Stimulated activated CD4-positive, alpha-beta T cell treated with anti-CD3 and anti-CD28 coated beads, TNF-alpha, amount 100 ng/mL, for 1 hour (primary cell): ENCODE results near the gene TEX35.

Experiments used
- DNase-seq, 3 donors: peaks; one replicate each; pipeline ENCODE4 v3.0.0-alpha.2; 2020; ENCODE audit warnings: low read depth in 3 of 3, low spot score in 1 of 3

The TEX35 gene

DNA sequence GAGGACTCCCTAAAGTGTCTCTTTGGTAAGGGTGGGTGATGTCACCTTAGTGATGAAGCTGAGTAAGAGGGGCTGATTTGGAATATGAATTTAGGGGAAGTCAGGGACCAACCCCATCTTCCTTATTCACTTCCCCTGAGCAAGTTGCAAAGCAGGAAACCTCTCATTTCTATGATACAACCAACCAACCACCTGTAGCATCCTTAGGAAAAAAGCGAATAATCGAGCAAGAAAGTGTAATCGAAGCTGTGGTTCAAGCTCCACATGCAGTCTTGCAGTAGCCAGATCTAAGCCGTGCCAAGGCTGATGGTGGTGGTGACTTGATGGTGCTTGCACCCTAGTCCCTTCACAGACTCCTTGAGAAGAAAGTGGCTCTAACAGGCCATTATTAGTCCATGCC lies 3.2 kb downstream of the TEX35 start:
- no peak for DNase-seq

DNA sequence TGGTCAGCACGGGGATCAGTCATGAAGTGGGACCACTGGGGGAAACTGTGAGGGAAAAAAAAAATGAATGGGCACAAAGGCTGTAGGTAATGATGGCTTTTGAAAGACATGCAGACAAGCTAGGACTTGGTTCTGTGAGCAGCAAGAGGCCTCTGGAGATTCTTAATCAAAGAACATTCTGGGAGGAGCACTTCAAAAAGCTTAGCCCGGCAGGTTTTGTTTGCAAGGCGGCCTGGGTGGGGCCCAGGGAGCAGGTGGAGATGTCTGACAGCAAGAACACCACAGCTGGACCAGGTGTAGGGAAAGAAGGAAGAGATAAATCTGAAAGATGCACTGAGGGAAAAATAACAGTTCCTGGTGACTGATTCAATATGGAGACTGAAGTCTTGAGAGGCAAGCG lies 6.0 kb downstream of the TEX35 start:
- no peak for DNase-seq

DNA sequence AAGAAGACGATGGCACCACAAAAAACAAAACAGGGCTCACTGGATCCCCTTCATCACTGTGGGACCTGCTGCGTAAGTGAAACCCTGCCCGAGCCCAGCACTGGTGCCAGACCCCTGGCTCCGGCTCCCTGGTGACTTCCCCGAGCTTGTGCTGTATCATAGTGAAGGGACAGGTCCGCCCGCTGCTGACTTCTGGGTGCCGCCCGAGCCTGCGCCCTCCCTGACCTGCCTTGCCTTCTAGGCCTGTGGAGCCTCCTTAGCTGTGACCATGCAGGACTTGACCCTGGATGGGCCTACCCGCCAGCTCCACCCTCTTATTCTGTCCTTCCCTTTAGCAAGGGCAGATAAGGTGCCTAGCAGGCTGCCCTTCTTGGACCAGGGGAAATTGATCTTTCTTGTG lies 7.9 kb downstream of the TEX35 start:
- no peak for DNase-seq

DNA sequence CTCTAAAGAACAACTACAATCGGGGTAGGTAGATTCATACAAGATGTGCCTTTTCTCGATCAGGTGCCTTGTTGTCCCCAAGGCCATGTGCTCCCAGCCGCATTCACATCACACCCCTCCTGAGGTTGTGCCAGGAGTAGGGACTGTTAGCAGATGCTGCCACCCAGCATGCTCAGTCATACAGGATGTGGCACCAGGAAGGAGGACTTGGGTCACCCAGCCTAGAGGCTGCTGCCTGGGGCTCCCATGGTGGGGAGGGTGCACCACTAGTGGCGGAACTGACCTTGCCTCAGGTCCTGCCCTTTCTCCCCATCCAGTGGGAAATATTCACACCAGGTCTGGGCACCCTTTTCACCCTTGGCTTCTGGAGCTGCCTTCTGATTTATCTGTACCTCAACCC lies 8.3 kb downstream of the TEX35 start:
- DNase-seq, result no peak

DNA sequence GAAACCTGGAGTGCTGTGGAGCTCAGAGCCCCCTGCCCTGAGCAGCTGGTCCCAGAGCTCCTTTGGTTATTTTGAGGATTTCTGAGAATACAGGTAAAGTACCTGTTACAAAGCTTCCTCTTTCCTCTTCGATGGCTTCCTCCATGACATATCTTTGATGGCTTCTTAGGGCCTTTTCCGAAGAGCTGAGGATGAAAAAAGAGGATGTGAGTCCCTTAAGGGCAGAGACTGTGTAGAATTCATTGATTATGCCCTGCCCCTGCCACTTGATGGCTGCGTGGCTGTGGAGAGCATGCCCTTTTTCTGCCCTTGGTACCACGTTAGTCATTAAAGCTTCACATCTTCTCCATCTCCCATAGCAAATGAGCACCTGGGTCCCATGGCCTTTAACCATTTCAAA lies 14.2 kb downstream of the TEX35 start:
- no peak for DNase-seq

DNA sequence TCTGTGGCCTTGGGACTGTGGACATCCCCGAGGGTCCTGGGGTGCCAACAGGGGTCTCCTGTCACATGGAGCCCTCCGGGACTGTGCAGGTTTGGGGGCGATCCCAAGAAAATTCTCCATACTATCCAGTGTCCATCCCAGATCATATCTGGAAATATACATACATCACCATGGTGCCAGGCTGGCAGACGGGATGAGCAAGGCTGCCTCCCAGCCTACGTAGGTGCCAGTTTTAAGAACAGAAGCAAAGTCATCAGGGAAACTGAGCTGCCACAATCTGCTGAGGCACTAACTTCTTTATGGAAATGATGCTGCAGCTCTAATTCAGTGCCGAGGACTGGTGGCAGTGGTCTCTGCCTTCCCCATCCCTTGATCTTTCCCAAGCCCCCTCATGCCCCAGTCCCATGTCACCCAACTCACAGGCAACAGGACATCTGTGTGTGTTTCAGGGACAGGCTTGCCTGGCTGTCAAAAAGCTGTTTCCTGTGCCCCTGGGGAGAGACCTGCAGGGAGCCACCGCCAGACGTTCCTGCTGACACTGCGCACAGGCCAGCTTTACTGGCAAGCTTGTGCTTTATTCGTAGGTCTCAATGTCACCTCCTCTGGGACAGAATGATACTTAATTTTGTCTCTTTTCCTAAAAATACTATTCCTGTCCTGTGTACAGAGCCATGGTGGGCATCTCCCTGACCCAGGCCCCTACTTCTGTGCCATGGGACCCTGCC lies 15.5 kb downstream of the TEX35 start:
- no peak for DNase-seq

DNA sequence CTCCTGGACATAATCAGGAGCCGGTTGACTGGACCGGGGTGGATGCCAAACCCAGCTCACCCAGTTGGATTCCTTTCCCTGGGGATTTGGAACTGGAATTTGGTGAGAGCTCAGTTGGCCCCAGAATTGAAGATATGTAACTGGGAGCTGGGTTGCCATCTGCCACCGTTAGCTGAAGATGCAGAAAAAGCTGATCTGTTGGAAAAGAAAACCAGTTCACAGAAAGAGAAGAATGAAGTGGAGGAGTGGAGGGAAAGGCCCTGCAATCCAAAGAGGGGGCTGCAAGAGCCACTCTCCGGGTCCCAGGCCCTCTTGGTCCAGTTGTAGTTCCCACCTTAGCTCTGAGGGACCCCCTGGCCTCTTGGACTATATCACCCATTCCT lies 16.0 kb downstream of the TEX35 start:
- no peak for DNase-seq

DNA sequence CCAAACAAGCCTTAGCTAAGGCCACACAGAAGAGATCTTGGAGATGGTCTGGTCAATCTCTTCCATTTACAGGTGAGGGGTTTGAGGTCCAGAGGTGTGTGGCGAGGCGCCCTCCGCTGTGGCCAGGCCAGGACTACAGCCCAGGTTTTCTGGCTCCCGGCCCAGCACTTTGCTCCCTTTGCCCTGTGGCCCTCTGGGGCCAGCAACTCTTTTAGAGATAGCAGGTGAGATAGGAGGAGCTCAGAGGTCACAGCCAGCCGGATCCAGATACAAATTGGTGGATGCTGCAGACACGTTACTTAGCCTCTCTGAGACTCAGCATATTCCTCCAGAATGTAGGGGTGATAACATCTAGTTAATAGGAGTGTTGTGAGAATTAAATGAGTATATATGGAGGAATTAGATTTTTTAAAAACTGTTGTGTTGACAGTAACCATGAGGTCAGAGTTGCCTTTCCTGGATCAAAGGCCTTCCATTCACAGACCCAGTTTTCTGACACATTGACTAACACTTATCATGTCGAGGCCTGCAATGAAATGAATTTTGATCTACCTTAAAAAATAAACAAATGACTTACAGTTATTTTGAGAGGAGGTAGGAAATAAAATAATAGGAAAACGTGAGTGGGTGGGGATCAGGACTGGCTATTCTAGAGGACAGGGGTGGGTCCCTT lies 16.6 kb downstream of the TEX35 start:
- no peak for DNase-seq

DNA sequence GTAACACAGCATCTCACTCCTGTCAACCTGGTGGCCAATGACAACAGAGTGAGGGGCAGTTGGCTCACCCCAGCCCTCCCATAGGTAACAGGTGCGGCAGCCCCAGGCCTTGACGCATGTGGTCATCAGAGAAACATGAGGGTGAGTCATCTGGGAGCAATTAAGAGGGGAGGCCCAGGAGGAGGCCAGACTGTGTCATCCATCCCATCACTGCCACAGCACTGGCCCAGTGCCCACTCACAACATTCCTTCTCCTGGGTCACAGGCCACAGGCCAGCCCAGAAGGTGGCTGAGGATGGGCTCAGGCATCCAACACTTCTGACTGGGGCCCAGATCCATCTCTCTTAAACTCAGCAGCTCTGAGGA lies 17.1 kb downstream of the TEX35 start:
- no peak for DNase-seq

DNA sequence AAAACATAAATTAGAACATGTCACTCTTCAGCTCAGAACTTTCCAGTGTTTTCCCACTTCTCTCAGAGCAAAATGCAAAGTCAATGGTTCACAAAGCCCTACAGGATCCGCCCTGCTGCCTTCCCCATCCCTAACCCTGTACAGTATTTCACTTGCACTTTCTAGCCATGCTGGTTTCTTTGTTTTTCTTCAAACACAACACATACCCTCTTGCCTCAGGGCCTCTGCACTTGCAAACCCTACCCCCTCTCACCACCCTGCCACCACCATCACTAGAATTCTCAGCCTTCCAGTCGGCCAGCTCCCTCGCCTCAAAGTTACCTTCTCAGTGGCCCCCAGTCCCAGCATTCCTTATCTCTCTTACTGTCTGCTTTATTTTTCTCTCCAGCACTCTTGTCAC lies 17.6 kb downstream of the TEX35 start:
- no peak for DNase-seq

DNA sequence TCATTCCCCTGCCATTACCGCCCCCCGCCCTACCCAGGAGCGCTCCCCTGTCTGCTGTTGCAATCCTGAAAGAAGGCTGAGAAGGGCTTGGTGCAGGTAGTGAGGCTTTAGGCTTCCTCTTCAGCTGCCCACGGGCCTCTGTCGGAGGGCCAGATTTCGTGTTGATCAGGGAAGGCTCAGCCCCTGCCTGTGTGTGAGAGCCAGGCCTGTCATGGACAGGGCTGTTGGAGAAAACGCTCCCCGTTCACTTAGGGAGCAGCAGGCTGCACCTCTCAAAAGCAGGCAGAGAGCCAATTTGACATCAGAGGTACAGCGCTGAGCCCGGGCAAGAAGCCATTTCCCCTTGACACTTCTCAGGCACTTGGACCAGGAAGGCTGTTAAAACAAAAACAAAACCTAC lies 19.0 kb downstream of the TEX35 start:
- no peak for DNase-seq

DNA sequence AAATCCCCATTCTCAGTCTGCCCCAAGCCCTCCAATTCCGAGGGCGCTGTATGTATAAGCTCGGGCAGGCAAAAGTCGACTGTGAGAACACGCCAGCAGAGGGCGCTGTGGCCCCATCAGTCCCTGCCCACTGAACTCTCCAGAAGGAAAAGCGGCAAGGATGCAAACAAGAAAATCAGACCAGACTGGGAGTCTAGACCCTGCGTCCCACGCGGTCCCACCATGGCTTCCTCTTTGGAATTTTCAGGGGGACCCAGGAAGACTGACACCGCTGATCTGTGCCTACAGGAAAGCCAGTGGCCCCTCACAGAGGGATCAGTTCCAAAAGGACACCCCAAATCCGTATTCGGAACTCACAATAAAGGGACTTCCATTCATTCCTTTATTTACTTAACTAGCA lies 19.5 kb downstream of the TEX35 start:
- DNase-seq, result peak; percentile 10 to 66 (median 42)

DNA sequence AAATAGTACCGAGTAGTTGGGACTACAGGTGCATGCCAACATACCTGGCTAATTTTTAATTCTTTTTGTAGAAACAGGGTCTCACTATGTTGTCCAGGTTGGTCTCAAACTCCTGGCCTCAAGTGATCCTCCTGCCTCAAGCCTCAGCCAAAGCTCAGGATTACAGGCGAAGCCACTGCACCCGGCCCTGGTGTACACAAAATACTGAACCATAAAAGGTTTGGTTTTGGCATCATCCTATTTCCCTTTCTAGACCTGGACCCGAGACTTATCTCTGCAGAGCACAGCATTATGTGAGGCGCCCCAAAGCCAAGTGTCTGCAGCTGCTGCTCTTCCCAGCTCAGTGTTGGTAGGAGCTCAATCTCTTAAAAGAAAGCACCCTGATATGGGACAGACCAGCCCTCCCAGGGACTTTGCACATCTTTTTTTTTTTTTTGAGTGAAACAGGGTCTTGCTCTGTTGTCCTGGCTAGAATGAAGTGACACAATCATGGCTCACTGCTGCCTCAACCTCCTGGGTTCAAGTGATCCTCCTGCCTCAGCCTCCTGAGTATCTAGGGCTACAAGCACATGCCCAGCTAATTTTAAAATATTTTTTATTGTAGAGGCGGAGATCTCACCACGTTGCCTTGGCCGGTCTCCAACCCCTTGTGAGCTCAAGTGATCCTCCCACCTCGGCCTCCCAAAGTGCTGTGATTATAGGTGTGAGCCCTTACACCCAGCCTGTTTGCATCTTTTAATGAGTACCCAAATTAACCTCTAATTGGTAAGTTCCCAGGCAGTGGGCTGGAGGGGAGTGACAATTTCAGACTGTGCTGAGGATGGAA lies 20.4 kb downstream of the TEX35 start:
- no peak for DNase-seq

DNA sequence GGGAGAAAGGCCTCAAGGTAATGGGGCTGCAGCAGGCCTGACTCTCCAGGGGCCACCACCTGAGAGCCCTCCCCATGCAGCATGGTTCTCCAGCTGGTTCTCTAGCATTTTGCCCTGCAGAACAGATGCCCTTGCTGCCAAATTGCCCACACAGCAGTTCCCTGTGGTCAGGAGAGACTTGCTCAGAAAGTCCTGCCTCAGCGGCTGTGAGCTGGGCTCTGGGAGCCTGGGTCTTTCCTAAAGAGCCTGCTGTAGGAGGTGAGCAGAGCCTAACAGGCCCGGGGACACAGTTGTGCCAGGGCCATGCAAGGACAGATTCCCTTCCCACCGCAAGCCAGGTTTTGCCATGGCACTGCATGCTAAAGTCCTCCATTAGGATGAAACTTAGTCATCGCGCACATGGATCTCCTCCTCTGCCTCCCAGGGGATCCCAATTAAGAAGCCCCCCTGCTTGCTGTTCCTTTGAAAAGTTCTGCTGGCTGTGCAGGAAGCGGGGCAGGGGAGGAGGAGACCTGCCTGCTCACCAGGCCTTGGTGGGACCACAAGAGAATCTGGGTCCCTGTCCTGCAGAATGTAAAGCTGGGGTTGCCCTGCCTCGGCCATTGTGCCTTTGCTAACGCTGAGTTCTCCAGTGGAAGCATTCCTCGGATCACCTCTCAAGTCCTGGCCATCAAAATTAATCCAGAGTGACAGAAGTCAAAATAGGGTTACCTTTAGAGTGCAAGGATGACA lies 21.4 kb downstream of the TEX35 start:
- no peak for DNase-seq

DNA sequence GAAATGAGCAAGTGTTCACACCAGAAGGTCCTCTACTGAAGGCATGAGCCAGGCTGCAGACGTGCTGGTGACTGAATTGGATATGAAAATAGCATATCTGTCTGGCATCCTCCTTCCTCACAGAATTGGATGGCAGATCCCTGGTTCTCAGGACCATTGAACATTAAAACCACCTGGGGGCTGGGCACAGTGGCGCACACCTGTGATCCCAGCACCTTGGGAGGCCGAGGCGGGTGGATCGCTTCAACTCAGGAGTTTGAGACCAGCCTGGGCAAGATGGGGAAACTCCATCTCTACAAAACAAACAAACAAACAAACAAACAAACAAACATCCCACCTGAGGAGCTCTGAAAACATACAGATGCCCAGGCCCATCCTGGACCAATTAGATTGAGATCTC lies 23.4 kb downstream of the TEX35 start:
- DNase-seq, result no peak

DNA sequence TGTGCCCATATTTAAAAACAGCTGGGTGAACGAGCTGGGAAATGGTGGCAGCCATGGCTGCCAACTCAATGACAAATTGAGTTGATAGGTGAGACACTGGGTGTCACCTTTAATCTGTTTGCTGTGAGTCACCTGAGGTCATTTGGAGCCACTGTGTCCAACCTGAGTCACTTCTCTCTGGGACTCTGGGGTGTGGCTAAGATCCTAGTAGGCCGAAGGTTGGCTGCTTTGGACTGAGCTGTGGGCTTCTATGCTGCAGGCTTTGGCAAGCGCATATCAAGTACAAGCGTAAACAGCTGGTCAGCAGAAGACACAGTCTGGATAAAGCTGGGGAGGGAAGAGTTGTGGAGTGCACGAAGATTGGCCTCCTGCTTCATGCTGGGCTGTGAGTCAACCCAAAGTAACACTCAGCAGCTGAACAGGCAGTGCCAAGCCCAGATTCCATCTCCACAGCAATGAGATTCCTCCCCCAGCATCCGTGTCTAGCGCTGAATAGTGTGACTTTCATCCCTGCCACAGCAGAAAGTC lies 24.0 kb downstream of the TEX35 start:
- no peak for DNase-seq

DNA sequence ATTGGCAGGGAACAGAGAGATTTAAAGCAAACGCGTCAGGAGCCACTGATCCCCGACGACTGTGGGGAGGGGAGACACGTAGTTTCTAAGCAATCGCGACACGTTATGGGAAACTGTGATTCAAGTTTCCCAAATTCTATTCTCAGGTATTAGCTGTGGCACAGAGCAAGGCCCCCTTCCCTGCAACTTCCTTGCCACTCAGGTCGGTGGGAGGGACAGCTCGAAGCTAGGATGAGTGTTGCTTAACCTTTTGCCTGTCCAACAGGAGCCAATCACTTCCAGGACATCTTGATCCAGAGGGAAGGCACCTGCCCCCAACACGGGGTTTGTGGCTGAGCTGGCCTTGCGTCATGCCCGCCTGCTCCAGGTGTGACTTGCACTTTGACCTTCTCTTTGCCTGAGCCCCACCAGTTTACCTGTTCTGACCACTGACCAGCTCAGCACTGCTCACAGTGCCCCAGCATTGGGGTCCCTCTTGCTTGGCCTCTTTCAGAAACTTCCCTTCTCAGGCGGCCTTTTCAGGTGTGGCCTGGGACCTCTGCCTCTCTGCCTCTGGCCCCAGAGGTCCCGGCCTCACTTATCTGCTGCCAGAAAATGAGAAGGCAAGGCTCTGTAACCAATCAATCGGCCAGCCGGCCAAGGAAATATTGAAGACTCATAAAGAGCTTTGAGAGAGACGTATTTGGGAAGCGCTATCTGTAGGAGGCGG lies 24.6 kb downstream of the TEX35 start:
- no peak for DNase-seq

DNA sequence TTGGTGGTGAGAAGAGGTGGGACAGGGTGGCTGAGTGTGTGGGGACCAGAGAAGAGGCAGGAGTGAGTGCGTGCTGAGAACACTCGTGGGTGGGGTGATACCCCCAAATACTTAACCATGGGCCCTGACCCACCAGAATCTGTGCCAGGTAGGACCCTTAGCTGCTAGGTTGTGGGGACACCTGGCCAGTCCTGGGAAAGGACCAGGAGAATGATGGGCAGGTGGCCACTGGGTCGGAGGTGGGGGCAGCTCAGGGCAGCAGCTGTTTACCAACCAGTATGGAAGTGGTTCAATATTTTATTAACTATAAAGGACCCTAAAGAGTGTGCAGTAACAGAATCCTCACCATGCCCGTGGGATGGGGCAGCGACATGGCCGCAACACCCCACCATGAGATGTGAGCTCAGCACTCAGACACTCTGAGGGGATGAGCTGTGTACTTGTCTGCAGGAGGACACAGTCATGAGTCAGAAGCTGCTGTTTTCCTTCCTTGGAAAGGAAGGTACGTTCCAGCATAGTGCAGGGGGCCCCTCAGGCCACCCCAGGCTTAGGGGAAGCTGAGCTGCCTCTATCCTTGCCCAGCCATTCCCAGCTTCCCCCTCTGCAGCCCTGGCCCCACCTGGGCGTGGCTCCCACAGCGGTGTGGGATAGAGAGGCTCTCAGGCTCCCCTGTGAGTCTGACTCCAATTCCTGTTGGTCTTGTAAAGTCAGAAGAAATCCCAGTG lies 25.4 kb downstream of the TEX35 start:
- no peak for DNase-seq

DNA sequence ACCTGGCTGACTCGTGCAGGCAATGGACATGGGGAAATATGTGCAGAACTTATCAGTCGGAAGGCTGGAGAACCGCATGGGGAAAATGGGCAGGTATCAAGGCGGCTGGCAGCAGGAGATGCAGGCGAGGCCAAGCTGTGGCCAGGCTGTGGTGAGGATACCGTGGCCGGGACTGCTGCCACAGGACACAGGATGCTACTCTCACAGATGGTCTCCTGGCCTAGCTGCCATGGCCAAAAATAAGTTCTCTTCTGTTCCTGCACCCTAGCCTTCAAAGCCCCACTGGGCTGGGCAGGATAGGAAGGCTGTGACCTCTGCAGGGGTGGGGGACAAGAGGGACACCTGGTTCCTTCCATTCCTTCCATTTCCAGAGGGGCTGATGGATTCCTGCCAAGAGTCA lies 26.4 kb downstream of the TEX35 start:
- DNase-seq, result no peak

DNA sequence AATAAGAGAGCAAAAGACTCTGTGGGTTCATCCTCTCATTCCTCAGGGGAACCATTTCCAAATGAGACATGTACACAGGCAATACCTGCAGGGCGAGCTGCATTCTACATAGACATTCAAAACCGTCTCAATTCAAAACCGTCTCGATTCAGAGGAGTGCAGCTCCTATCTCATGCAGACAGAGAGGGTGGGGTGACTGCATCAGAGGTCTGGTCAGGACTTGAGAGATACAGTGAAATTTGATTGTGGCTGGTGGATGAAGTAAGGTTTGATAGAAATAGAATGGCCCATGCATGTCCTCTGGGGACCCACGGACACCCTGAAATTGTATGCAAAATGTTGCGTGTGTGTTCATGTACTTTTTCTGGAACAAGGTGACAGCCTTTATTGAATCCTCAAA lies 27.3 kb downstream of the TEX35 start:
- no peak for DNase-seq
